Left ventricle myocardium inferior (tissue), 1 donor: ENCODE measurements around the gene WDR46. TPM values are rescaled to one million over a fixed set of nuclear protein-coding genes. Genes with fewer than 3 reads are reported as not detected.

Source experiments
- DNase-seq: peaks from one replicate; pipeline ENCODE4 v3.0.0-alpha.2; 2020
- H3K27ac ChIP-seq: fragments of 200-600 bp; replicated peaks from 2 replicates; pipeline ENCODE4 v1.8.0; 2021
- H3K27me3 ChIP-seq: fragments of 200-600 bp; 2 replicates; pipeline ENCODE4 v1.8.0; 2021; ENCODE audit warnings: low read depth
- H3K36me3 ChIP-seq: fragments of 200-600 bp; 2 replicates; pipeline ENCODE4 v1.8.0; 2021
- H3K4me1 ChIP-seq: fragments of 200-600 bp; 2 replicates; pipeline ENCODE4 v1.8.0; 2021
- H3K4me3 ChIP-seq: fragments of 200-600 bp; 2 replicates; pipeline ENCODE4 v1.8.0; 2021; ENCODE audit warnings: mild to moderate bottlenecking, moderate library complexity
- H3K9me3 ChIP-seq: fragments of 200-600 bp; replicated peaks from 2 replicates; pipeline ENCODE4 v1.8.0; 2021
- intact Hi-C: fragments of 100-400 bp; cut with micrococcal nuclease; formaldehyde crosslinking; loops from one replicate; pipeline ENCODE4 v1.11.0; 2022
- total RNA-seq: library from RNA; stranded (reverse); fragmentation: NEBNext Ultra II Directional; extraction: Animal tissue kit (Norgen Biotek cat#: 25700); gene quantifications from one replicate; pipeline ENCODE4 v1.2.1, GENCODE V29; 2021
- TF ChIP-seq, protein P1 (sequence below): fragments of 200-600 bp; IDR thresholded peaks from 2 replicates; pipeline ENCODE4 v1.8.0; 2021; ENCODE audit warnings: antibody characterized with exemption, mild to moderate bottlenecking, borderline replicate concordance
- donor health status: DM: no; HTN: yes; CAD: no; lungs with severe emphysema.

Gene WDR46
- total RNA-seq, 1 donor from 2014 or later, result 13.3 TPM

DNA sequence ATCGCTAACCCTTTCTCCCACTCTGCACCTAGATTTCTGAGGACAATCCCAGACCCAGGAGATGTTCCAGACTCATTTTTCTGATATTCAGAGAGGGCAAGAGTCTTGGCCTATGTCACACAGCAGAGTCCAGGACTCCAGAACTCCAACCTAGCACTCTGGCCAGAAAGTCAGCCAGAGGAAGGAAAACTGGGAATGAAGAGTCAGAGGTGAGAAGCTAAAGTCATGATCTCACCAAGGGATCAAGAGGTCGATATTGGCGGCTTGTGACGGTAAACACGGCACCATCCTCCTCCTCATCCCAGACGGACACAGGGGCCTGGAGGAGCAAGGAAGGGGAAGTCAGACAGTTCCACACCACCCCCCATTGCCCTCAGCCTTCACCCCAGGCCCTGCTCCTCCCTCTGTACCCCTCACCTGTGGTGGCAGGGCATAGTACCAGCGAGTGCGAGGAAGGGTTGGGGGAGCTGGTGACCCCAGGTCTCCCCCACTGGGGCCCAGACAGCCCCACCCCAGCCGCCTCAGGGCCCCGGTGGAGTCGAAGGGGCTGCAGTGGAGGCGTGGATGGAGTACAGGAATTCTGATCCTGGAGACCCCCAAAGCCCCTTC is 7.9 kb upstream of the WDR46 start:
- Histone ChIP-seq H3K27ac (peak overlapping the region; percentile 99), H3K36me3 (peaks cover 49% of the 10 kb centered on the region), H3K27me3 (no peaks in the 10 kb centered on the region), H3K9me3 (no peaks in the 10 kb centered on the region), H3K4me3 (peak overlapping the region; percentile 79), H3K4me1 (peaks cover 57% of the 10 kb centered on the region)
- TF ChIP-seq, protein P1, sequence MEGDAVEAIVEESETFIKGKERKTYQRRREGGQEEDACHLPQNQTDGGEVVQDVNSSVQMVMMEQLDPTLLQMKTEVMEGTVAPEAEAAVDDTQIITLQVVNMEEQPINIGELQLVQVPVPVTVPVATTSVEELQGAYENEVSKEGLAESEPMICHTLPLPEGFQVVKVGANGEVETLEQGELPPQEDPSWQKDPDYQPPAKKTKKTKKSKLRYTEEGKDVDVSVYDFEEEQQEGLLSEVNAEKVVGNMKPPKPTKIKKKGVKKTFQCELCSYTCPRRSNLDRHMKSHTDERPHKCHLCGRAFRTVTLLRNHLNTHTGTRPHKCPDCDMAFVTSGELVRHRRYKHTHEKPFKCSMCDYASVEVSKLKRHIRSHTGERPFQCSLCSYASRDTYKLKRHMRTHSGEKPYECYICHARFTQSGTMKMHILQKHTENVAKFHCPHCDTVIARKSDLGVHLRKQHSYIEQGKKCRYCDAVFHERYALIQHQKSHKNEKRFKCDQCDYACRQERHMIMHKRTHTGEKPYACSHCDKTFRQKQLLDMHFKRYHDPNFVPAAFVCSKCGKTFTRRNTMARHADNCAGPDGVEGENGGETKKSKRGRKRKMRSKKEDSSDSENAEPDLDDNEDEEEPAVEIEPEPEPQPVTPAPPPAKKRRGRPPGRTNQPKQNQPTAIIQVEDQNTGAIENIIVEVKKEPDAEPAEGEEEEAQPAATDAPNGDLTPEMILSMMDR, result no peak
- intact Hi-C loops, result no loop called here
- DNase-seq, result no peak

DNA sequence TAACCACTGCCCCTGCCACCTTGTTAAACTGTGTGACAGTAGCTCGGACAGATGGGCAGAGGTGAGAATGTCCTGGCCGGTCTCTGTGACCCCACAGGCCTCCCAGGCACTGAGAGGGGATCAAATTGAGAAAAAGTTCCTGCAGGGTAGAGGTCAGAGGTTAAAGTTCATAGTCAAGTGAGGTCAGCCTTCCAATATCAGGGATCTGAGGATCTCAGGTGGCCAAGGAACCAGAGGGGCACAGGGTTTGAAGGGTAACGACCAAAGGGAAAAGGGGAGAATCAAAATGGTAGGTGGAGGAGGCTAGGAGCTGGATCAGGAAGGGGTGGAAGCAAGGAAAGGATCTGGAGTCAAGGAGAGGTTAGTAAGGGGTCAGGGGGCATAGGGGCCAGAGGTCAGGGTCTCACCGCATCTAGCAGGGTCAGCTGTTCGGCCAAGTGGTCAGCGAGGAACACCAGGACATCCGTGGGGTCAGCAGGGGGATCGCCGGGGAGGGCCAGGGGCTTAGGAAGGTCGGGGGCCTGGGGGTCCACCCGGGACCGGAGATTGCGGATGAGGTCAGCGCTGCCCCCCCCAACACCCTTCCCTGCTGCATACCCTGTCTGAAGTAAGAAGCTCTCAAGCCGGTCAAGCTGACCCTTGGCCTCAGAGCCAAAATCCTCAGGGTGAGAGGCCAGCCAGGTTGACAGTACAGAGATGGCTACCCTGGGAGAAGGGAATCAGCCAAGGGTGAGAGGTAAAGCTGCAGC is 6.8 kb upstream of the WDR46 start:
- DNase-seq, result no peak
- Histone ChIP-seq H3K36me3 (peaks cover 55% of the 10 kb centered on the region), H3K4me1 (peaks cover 49% of the 10 kb centered on the region), H3K4me3 (no peak overlapping the region), H3K9me3 (no peaks in the 10 kb centered on the region), H3K27ac (no peak overlapping the region), H3K27me3 (no peaks in the 10 kb centered on the region)
- intact Hi-C loops, result no loop called here
- TF ChIP-seq, protein P1, result no peak

DNA sequence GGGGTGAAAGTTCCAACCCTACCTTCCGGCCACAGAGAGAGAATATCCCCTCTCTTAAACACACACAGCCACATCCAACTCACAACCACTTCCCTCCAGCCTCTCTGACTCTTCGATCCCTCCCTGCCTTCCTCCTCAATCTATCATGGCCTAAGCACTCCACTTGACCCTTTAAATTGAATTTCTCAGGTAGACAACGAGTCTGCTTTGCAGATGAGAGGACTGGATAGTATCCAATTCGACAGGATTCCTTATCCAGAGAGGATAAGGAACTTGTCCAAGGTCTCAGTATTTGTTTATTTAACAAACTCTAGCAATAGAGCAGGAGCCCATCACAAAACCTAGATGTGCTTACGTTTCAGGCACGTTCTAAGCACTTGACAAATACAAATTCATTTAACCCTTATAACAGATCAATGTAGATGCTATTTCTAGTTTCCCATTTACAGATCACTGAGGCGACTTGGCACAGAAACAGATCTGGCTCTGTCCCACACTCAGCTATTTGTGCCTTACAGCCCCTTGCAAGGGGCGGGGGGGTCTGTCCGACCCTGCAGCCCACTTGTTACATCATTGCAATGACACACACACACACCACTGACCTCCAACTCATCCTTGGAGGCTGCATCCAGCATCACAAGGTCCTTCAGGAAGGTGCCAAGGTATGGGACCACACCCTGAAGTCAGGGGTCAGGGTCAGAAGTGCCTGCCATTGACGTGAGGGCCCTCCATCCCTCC is 5.2 kb upstream of the WDR46 start:
- Histone ChIP-seq H3K4me3 (no peak overlapping the region), H3K4me1 (peaks cover 47% of the 10 kb centered on the region), H3K27me3 (no peaks in the 10 kb centered on the region), H3K9me3 (no peaks in the 10 kb centered on the region), H3K27ac (no peak overlapping the region), H3K36me3 (peaks cover 55% of the 10 kb centered on the region)
- TF ChIP-seq, protein P1, result no peak
- no peak for DNase-seq
- intact Hi-C loops, result no loop called here

DNA sequence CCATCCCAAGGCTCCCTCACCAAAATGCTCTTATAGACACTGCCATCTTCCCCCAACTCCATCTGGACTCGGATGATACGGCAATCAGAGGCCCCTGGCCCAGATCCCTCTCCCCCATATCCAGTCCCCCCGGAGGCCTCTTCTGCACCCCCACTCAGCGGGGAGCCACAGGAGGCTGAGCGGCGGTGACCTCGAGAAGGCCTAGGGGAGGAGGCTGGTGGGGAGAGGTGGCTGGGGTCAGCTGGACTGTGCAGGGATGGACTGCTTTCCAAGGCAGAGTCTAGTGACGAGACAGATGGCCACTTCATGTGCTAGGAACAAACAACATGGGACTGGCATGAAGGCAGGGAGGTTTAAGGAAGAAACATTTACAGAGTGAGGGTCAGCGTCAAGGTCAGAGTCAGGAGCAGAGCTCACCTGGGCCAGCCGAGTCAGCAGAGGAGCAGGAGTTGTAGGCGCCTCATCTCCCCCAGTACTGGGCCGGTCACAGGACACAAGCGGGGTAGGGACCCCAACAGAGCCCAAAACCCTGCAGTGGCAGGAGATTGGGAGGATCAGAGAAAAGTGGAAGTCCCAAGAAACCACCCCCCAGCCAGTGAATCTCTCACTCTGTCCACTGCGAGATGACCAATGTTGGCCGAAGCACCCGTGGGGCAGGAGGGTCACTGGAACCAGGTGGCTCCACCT is 4.1 kb upstream of the WDR46 start:
- Histone ChIP-seq H3K9me3 (no peaks in the 10 kb centered on the region), H3K27me3 (no peaks in the 10 kb centered on the region), H3K36me3 (peaks cover 55% of the 10 kb centered on the region), H3K4me1 (peaks cover 46% of the 10 kb centered on the region), H3K27ac (no peak overlapping the region), H3K4me3 (no peak overlapping the region)
- TF ChIP-seq, protein P1, result no peak
- DNase-seq, result no peak
- intact Hi-C loops, result no loop called here

DNA sequence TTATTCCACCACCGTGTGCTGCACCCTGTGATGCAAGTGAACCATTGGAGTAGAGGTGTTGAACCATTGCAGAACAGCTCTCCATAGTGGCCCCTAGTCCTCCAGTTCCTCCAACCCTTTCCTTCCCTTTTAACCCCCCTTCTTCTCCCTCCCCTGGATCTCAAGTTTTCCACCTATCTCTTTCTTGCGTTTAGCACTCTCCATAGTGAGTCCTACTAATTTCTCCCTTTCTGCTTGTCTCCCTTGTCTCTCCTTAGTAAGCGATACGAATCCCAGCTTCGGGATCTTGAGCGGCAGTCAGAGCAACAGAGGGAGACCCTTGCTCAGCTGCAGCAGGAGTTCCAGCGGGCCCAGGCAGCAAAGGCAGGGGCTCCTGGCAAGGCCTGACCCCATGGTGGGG is 1.4 kb upstream of the WDR46 start:
- Histone ChIP-seq H3K4me1 (peaks cover 34% of the 10 kb centered on the region), H3K9me3 (no peaks in the 10 kb centered on the region), H3K27ac (no peak overlapping the region), H3K4me3 (peak overlapping the region; percentile 83), H3K36me3 (peaks cover 65% of the 10 kb centered on the region), H3K27me3 (no peaks in the 10 kb centered on the region)
- no peak for DNase-seq
- TF ChIP-seq, protein P1, result no peak
- intact Hi-C loops, result no loop called here
